Esophagus squamous epithelium (tissue), 4 donors: ENCODE measurements around the gene PEAK1.

Experiments used
- POLR2A ChIP-seq, 4 donors: fragments of 450-650 bp; IDR thresholded peaks; one replicate each; pipeline ENCODE4 v1.6.1; 2017; ENCODE audit warnings: antibody characterized with exemption in 4 of 4, mild to moderate bottlenecking in 4 of 4, moderate library complexity in 3 of 4
- TF ChIP-seq, protein P1 (sequence below), 6 experiments: fragments of 450-650 bp in 4 of 6; fragments of 200-600 bp in 2 of 6; sonication (generic) in 2 of 6; IDR thresholded peaks; one replicate each; pipeline ENCODE4 v1.5.1; 2016 to 2019; ENCODE audit warnings: antibody characterized with exemption in 6 of 6, mild to moderate bottlenecking in 4 of 6, moderate library complexity in 4 of 6

DNA sequence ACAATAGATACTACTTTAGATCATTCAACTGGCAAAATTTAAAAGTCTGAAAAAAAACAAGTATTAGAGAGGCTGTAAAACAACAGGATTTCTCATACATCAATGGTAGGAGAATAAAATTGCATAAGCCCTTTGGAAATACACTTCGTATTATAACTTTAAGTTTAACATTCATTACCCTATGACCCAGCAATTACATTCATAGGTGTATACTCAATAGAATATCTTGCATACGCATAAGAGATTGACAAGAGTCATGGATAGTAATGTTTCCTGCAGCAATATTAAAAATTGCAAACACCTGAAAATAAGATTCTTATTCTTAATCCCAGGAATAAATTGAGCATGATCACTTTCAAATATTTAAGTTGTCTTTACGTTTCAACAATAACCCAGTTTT lies 63.6 kb downstream of the PEAK1 start:
- TF ChIP-seq POLR2A (IDR thresholded peaks at IDR 0.05): no peak
- TF ChIP-seq, protein P1, sequence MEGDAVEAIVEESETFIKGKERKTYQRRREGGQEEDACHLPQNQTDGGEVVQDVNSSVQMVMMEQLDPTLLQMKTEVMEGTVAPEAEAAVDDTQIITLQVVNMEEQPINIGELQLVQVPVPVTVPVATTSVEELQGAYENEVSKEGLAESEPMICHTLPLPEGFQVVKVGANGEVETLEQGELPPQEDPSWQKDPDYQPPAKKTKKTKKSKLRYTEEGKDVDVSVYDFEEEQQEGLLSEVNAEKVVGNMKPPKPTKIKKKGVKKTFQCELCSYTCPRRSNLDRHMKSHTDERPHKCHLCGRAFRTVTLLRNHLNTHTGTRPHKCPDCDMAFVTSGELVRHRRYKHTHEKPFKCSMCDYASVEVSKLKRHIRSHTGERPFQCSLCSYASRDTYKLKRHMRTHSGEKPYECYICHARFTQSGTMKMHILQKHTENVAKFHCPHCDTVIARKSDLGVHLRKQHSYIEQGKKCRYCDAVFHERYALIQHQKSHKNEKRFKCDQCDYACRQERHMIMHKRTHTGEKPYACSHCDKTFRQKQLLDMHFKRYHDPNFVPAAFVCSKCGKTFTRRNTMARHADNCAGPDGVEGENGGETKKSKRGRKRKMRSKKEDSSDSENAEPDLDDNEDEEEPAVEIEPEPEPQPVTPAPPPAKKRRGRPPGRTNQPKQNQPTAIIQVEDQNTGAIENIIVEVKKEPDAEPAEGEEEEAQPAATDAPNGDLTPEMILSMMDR (IDR thresholded peaks at IDR 0.05): no peak
